Measurements from ENCODE around the gene OR11H1. TPM values are rescaled to one million over a fixed set of nuclear protein-coding genes. Genes with fewer than 3 reads are reported as not detected.
"Not testable (repeated sequence)": the region's sequence is repeated elsewhere in the genome, so short reads cannot be mapped to it uniquely, and the experiment has no call there.

Gene OR11H1
- not detected in 2 replicates for total RNA-seq

GRCh38 chr22:15527892-15528291 lies at the start of gene OR11H1:
TSS of gene OR11H1 (plus strand) at chr22:15528192. CDS start at chr22:15528192, 0 bp downstream.
- intact Hi-C loops (cut with micrococcal nuclease): not testable (repeated sequence)

- intact Hi-C loops (cut with micrococcal nuclease): not testable (repeated sequence)
Observed at GRCh38 chr22:15509967-15510366, 18.0 kb upstream of the OR11H1 start.

- intact Hi-C loops (cut with micrococcal nuclease): not testable (repeated sequence)
Observed at GRCh38 chr22:15515896-15516295, 12.1 kb upstream of the OR11H1 start.

- intact Hi-C loops (cut with micrococcal nuclease): not testable (repeated sequence)
Observed at GRCh38 chr22:15553767-15554166, 25.8 kb downstream of the OR11H1 start.

GRCh38 chr22:15563461-15563860 lies 35.5 kb downstream of the OR11H1 start:
- intact Hi-C loops (cut with micrococcal nuclease): not testable (repeated sequence)

GRCh38 chr22:15565063-15565462 lies 37.1 kb downstream of the OR11H1 start:
- intact Hi-C loops (cut with micrococcal nuclease): not testable (repeated sequence)

Other genes starting within 250 kb of the OR11H1 start
- not detected in 2 replicates for gene POTEH, start 161.8 kb downstream of the OR11H1 start, total RNA-seq

Data from T-helper 1 cell treated with Interleukin-12 subunit alpha and Interleukin-12 subunit beta and Interleukin-4 antibody, amounts not matched to agents 30 ng/mL and 1 ng/mL, for 36 hours (primary cell).